Endothelial cell of umbilical vein (primary cell): ENCODE results near the gene ZBTB40. TPM values are rescaled to one million over a fixed set of nuclear protein-coding genes. Genes with fewer than 3 reads are reported as not detected.

Experiments used
- BruUV-seq: library from RNA; stranded (reverse); fragments of 400-500 nt; replicated peaks from 2 replicates; lab custom pipeline; 2021; lab: Mats Ljungman, UMichigan
- CTCF ChIA-PET: fragments of 300-600, 350-600 bp; sonication (Branson Sonifier 250); formaldehyde crosslinking; loops from one replicate; lab custom pipeline; 2021; ENCODE audit warnings: antibody characterized with exemption, inconsistent platforms; lab: Charles Lee
- POLR2A ChIA-PET: fragments of 300-600, 350-600 bp; sonication (Branson Sonifier 250); formaldehyde crosslinking; loops from one replicate; lab custom pipeline; 2021; ENCODE audit warnings: antibody characterized with exemption, inconsistent platforms; lab: Charles Lee
- DNase-seq: peaks from one replicate; pipeline ENCODE4 v3.0.0-alpha.2; 2011; ENCODE audit warnings: low read depth, low spot score
- FAIRE-seq: peaks from 2 replicates; lab custom pipeline; 2011; peaks lifted over from hg19 to GRCh38; lab: Jason Lieb, UNC
- H2AFZ ChIP-seq: 2 replicates; pipeline ENCODE4 v1.6.0; 2012; ENCODE audit warnings: low read depth, low read length, control low read depth, inconsistent platforms
- H3K27ac ChIP-seq: 2 replicates; pipeline ENCODE4 v1.5.1; 2011; ENCODE audit warnings: low read depth, mild to moderate bottlenecking, control low read depth, low read length, moderate library complexity; ENCODE audit not compliant: insufficient read depth
- H3K27me3 ChIP-seq, 2 experiments: 2 replicates each; pipeline versions ENCODE4 v1.6.0 to v1.6.1; 2011; ENCODE audit warnings: low read length in 2 of 2, mixed read lengths in 1 of 2; ENCODE audit not compliant: control insufficient read depth in 2 of 2, insufficient read depth in 2 of 2
- H3K36me3 ChIP-seq, 2 experiments: 2 replicates in 1 of 2; 3 replicates in 1 of 2; pipeline ENCODE4 v1.5.1; 2011; ENCODE audit warnings: low read length in 2 of 2, mild to moderate bottlenecking in 1 of 2, moderate library complexity in 1 of 2; ENCODE audit not compliant: control insufficient read depth in 2 of 2, insufficient read depth in 2 of 2; ENCODE audit errors: extremely low read depth in 1 of 2
- H3K4me1 ChIP-seq: 3 replicates; pipeline ENCODE4 v1.5.1; 2011; ENCODE audit warnings: mild to moderate bottlenecking, low read length; ENCODE audit not compliant: control insufficient read depth, insufficient read depth; ENCODE audit errors: extremely low read depth
- H3K4me2 ChIP-seq: 2 replicates; pipeline ENCODE4 v1.6.1; 2011; ENCODE audit warnings: low read length, control low read depth, mixed read lengths; ENCODE audit not compliant: insufficient read depth
- H3K4me3 ChIP-seq, 3 experiments: fragments of 200-600 bp in 1 of 3; sonication (generic), shearing (Covaris generic) in 1 of 3; replicated peaks in 1 of 3; 2 replicates each; pipeline ENCODE4 v1.5.1; 2011 to 2016; ENCODE audit warnings: control low read depth in 3 of 3, low read length in 3 of 3, mild to moderate bottlenecking in 2 of 3, inconsistent platforms in 1 of 3, low read depth in 1 of 3, moderate library complexity in 1 of 3; ENCODE audit not compliant: insufficient read depth in 1 of 3
- H3K79me2 ChIP-seq: 2 replicates; pipeline ENCODE4 v1.6.0; 2012; ENCODE audit warnings: low read length, inconsistent platforms; ENCODE audit not compliant: control insufficient read depth, insufficient read depth
- H3K9ac ChIP-seq: replicated peaks from 2 replicates; pipeline ENCODE3; 2011; ENCODE audit warnings: low read length, control low read depth; ENCODE audit not compliant: insufficient read depth; ENCODE audit errors: extremely low read depth
- H3K9me1 ChIP-seq: replicated peaks from 3 replicates; pipeline ENCODE4 v1.6.0; 2011; ENCODE audit warnings: mild to moderate bottlenecking, low read length; ENCODE audit not compliant: control insufficient read depth, insufficient read depth; ENCODE audit errors: extremely low read depth
- H3K9me3 ChIP-seq: replicated peaks from 2 replicates; pipeline ENCODE4 v1.5.1; 2012; ENCODE audit warnings: low read length, inconsistent platforms; ENCODE audit not compliant: control insufficient read depth, insufficient read depth
- H4K20me1 ChIP-seq: replicated peaks from 2 replicates; pipeline ENCODE3; 2011; ENCODE audit warnings: mild to moderate bottlenecking, low read length; ENCODE audit not compliant: control insufficient read depth, insufficient read depth; ENCODE audit errors: extremely low read depth
- EZH2 ChIP-seq: IDR thresholded peaks from 2 replicates; pipeline ENCODE4 v1.6.1; 2012; ENCODE audit warnings: borderline replicate concordance, low read depth, mild to moderate bottlenecking, moderate library complexity, low read length, inconsistent platforms; ENCODE audit not compliant: severe bottlenecking
- FOS ChIP-seq: IDR thresholded peaks from 2 replicates; pipeline ENCODE4 v1.6.1; 2011; ENCODE audit warnings: mild to moderate bottlenecking, low read length, moderate library complexity, borderline replicate concordance; ENCODE audit not compliant: insufficient read depth
- GATA2 ChIP-seq: IDR thresholded peaks from 2 replicates; pipeline ENCODE4 v1.7.0; 2011; ENCODE audit warnings: low read depth, mild to moderate bottlenecking, moderate library complexity, mixed read lengths, low read length; ENCODE audit not compliant: insufficient read length, insufficient read depth
- JUN ChIP-seq: IDR thresholded peaks from 2 replicates; pipeline ENCODE4 v1.6.1; 2011; ENCODE audit warnings: borderline replicate concordance, low read depth; ENCODE audit not compliant: insufficient read length, insufficient read depth
- MAX ChIP-seq: IDR thresholded peaks from 2 replicates; pipeline ENCODE4 v1.6.1; 2011; ENCODE audit not compliant: insufficient read depth, insufficient read length
- MYC ChIP-seq: IDR thresholded peaks from one replicate; pipeline ENCODE4 v1.6.1; 2011; ENCODE audit warnings: mild to moderate bottlenecking, low read depth, low read length
- POLR2A ChIP-seq: IDR thresholded peaks from 2 replicates; pipeline ENCODE4 v1.6.1; 2012; ENCODE audit warnings: low read depth, mild to moderate bottlenecking, control low read depth, low read length
- POLR2AphosphoS5 ChIP-seq: IDR thresholded peaks from 2 replicates; pipeline ENCODE4 v1.6.1; 2012; ENCODE audit warnings: low read depth, mild to moderate bottlenecking, control low read depth, low read length, moderate library complexity; ENCODE audit not compliant: insufficient read depth
- dilution Hi-C: fragments of 300-500 bp; cut with MboI; formaldehyde crosslinking; loops from one replicate; pipeline ENCODE4 v1.15.0; 2019; ENCODE audit warnings: low sequenced_read_pairs; ENCODE audit not compliant: extremely low pct_ligation_motif_present
- intact Hi-C: fragments of 100-400 bp; cut with micrococcal nuclease; formaldehyde crosslinking; loops from one replicate; pipeline ENCODE4 v1.10.0; 2022
- polyA plus RNA-seq, 4 experiments: library from polyadenylated mRNA; depleted of rRNA in 3 of 4; stranded (reverse) in 3 of 4; unstranded in 1 of 4; fragments of >200 nt; gene quantifications; 2 replicates each; pipeline versions ENCODE4 v1.2.1 to v1.2.3, GENCODE V29; 2011 to 2012; ENCODE audit warnings: missing spikeins in 1 of 4
- total RNA-seq: library from RNA; stranded (reverse); gene quantifications from 2 replicates; pipeline ENCODE4 v1.2.3, GENCODE V29; 2021
- TF ChIP-seq, protein P1 (sequence below), 2 donors: IDR thresholded peaks; 1 replicate in 1 of 2; 2 replicates in 1 of 2; pipeline ENCODE4 v1.5.1; 2011; ENCODE audit warnings: low read length in 2 of 2, mild to moderate bottlenecking in 2 of 2, moderate library complexity in 2 of 2, control low read depth in 1 of 2, inconsistent platforms in 1 of 2, low read depth in 1 of 2; ENCODE audit not compliant: insufficient read depth in 1 of 2; ENCODE audit errors: extremely low read depth in 1 of 2

ZBTB40 gene
- total and polyA plus RNA-seq, 2 donors (not counting 3 experiments of a cell fraction or from before 2014, with no cell fraction given) = 12.3 to 21.3 TPM

DNA sequence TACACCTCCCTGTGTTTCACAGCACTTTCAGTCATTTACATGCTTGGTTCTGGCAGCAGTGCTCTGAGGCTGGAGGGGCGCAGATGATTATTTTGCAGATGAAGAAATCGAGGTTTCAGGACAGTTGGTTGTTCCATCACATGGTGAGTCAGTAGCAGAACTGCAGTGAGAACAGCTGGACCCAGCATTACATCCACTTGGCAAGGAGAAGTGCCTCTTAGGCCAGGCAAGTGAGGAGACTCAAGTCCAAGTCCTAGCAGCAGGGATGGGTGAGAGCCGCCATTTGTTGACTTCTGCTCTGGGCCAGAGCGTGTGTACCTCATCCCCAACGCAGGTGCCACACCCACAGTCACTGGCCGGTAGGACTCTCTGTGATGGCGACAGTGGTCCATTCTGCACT lies 84.9 kb downstream of the ZBTB40 start:
- intact Hi-C loops = no loop called here
- Histone ChIP-seq H3K36me3 (no peaks in the 10 kb centered on the region), H3K9me3 (no peaks in the 10 kb centered on the region), H2AFZ (no peak overlapping the region), H3K27ac (no peak overlapping the region), H3K4me3 (no peak overlapping the region), H3K27me3 (no peaks in the 10 kb centered on the region), H3K4me1 (no peaks in the 10 kb centered on the region), H3K79me2 (no peaks in the 10 kb centered on the region), H3K9me1 (no peaks in the 10 kb centered on the region), H4K20me1 (no peaks in the 10 kb centered on the region), H3K4me2 (no peak overlapping the region), H3K9ac (no peak overlapping the region)
- FAIRE-seq = no peak
- TF ChIP-seq GATA2 = no peak
- BruUV-seq = no TSS peak
- POLR2A ChIA-PET = no interaction called here
- dilution Hi-C loops = no loop called here
- CTCF ChIA-PET = no interaction called here
- DNase-seq = no peak

DNA sequence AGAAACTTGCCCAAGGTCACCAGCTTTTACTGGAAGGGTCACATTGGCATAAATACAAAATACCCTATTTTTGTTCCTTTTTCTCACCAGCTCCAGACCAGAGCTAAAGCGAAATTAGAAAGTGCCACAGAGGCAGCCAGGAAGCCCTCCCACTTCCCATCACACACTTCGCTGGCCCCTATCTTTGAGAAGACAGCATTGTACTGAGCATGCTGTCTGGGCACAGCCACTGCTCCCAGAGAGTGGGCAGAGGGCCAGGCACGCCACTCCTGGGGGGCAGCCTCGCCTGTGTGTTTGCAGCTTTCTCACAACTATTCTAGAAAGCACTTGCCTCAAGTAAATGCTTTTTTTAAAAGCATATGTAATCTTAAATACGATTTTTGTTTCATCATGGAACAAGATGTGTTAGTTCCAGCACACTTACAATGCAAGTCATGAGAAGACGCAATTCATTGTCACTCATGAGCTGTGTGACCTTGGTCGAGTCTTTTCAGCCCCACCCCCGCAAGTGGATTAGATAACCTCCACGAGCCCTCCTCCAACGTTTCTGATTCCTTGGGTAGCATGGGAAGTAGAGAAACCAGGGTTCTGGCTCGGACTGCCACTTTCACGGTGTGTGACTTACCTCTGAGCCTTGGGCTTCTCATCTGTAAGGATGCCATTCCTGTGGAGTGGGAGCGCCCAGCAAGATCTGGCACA lies 85.9 kb downstream of the ZBTB40 start:
- no peak for DNase-seq
- Histone ChIP-seq H3K4me1 (no peaks in the 10 kb centered on the region), H3K4me2 (no peak overlapping the region), H3K9me3 (no peaks in the 10 kb centered on the region), H2AFZ (no peak overlapping the region), H3K36me3 (no peaks in the 10 kb centered on the region), H3K9me1 (no peaks in the 10 kb centered on the region), H3K79me2 (no peaks in the 10 kb centered on the region), H3K4me3 (no peak overlapping the region), H3K27ac (no peak overlapping the region), H4K20me1 (no peaks in the 10 kb centered on the region), H3K27me3 (no peaks in the 10 kb centered on the region), H3K9ac (no peak overlapping the region)
- no peak for TF ChIP-seq MYC
- TF ChIP-seq, protein P1, sequence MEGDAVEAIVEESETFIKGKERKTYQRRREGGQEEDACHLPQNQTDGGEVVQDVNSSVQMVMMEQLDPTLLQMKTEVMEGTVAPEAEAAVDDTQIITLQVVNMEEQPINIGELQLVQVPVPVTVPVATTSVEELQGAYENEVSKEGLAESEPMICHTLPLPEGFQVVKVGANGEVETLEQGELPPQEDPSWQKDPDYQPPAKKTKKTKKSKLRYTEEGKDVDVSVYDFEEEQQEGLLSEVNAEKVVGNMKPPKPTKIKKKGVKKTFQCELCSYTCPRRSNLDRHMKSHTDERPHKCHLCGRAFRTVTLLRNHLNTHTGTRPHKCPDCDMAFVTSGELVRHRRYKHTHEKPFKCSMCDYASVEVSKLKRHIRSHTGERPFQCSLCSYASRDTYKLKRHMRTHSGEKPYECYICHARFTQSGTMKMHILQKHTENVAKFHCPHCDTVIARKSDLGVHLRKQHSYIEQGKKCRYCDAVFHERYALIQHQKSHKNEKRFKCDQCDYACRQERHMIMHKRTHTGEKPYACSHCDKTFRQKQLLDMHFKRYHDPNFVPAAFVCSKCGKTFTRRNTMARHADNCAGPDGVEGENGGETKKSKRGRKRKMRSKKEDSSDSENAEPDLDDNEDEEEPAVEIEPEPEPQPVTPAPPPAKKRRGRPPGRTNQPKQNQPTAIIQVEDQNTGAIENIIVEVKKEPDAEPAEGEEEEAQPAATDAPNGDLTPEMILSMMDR (IDR thresholded peaks at IDR 0.05; ENCODE audit: extremely low read depth in 1 of 2, insufficient read depth in 1 of 2, low read depth in 1 of 2, low read length in 2 of 2) = no peak
- no peak for TF ChIP-seq GATA2
- TF ChIP-seq EZH2 = no peak
- no peak for TF ChIP-seq JUN
- no peak for TF ChIP-seq MAX
- no peak for TF ChIP-seq FOS
- no peak for TF ChIP-seq POLR2AphosphoS5
- TF ChIP-seq POLR2A = no peak
- CTCF ChIA-PET = no interaction called here
- POLR2A ChIA-PET = no interaction called here
- intact Hi-C loops = no loop called here
- dilution Hi-C loops = no loop called here
- FAIRE-seq = no peak
- BruUV-seq = no TSS peak
